GM11168 (cell line): Measurements from ENCODE around the gene P4HA1.

ENCODE experiments used
- in situ Hi-C: fragments of 300-500 bp; cut with MboI; formaldehyde crosslinking; loops from one replicate; pipeline ENCODE4 v1.12.0; 2022; ENCODE audit warnings: low sequenced_read_pairs; ENCODE audit not compliant: unreplicated experiment

P4HA1 gene

GRCh38 chr10:73095481-73096021 lies 1.1 kb downstream of the P4HA1 start:
- in situ Hi-C loops: loop anchor here (10.0 kb wide), 1 partner anchor 69 kb away; the partner anchor contains the start of genes ECD and FAM149B1

- in situ Hi-C loops: loop anchor here (10.0 kb wide), 1 partner anchor 70 kb away; the partner anchor contains the start of genes ECD and FAM149B1
Observed at GRCh38 chr10:73094986-73095480, 1.6 kb downstream of the P4HA1 start.

GRCh38 chr10:73093922-73094850 lies 2.5 kb downstream of the P4HA1 start:
- in situ Hi-C loops: loop anchor here (10.0 kb wide), 1 partner anchor 71 kb away; the partner anchor contains the start of genes ECD and FAM149B1

GRCh38 chr10:73092830-73093229 lies 3.8 kb downstream of the P4HA1 start:
- in situ Hi-C loops: loop anchor here (10.0 kb wide), 1 partner anchor 72 kb away; the partner anchor contains the start of genes ECD and FAM149B1

GRCh38 chr10:73088304-73088703 lies 8.4 kb downstream of the P4HA1 start:
- in situ Hi-C loops: no loop called here

- in situ Hi-C loops: no loop called here
Observed at GRCh38 chr10:73086816-73087215, 9.8 kb downstream of the P4HA1 start.

GRCh38 chr10:73084209-73084608 lies 12.5 kb downstream of the P4HA1 start:
- in situ Hi-C loops: no loop called here

GRCh38 chr10:73083221-73083620 lies 13.4 kb downstream of the P4HA1 start:
- in situ Hi-C loops: no loop called here

- in situ Hi-C loops: no loop called here
Observed at GRCh38 chr10:73079779-73080541, 16.7 kb downstream of the P4HA1 start.

- in situ Hi-C loops: no loop called here
Observed at GRCh38 chr10:73076360-73077183, 20.1 kb downstream of the P4HA1 start.

GRCh38 chr10:73075829-73076228 lies 20.8 kb downstream of the P4HA1 start:
- in situ Hi-C loops: no loop called here

GRCh38 chr10:73073627-73074026 lies 23.0 kb downstream of the P4HA1 start:
- in situ Hi-C loops: no loop called here

GRCh38 chr10:73065441-73065840 lies 31.2 kb downstream of the P4HA1 start:
- in situ Hi-C loops: no loop called here

- in situ Hi-C loops: no loop called here
Observed at GRCh38 chr10:73061743-73062142, 34.9 kb downstream of the P4HA1 start.

GRCh38 chr10:73060738-73061635 lies 35.7 kb downstream of the P4HA1 start:
- in situ Hi-C loops: no loop called here

GRCh38 chr10:73060173-73060572 lies 36.5 kb downstream of the P4HA1 start:
- in situ Hi-C loops: no loop called here

- in situ Hi-C loops: no loop called here
Observed at GRCh38 chr10:73058057-73058591, 38.5 kb downstream of the P4HA1 start.

GRCh38 chr10:73054286-73054685 lies 42.4 kb downstream of the P4HA1 start:
- in situ Hi-C loops: no loop called here
